Esophagus squamous epithelium (tissue), 4 donors: Measurements from ENCODE around the gene TMEM108.

Experiments
- POLR2A ChIP-seq, 4 donors: fragments of 450-650 bp; IDR thresholded peaks; one replicate each; pipeline ENCODE4 v1.6.1; 2017; ENCODE audit warnings: antibody characterized with exemption in 4 of 4, mild to moderate bottlenecking in 4 of 4, moderate library complexity in 3 of 4
- TF ChIP-seq, protein P1 (sequence below), 6 experiments: fragments of 450-650 bp in 4 of 6; fragments of 200-600 bp in 2 of 6; sonication (generic) in 2 of 6; IDR thresholded peaks; one replicate each; pipeline ENCODE4 v1.5.1; 2016 to 2019; ENCODE audit warnings: antibody characterized with exemption in 6 of 6, mild to moderate bottlenecking in 4 of 6, moderate library complexity in 4 of 6

DNA sequence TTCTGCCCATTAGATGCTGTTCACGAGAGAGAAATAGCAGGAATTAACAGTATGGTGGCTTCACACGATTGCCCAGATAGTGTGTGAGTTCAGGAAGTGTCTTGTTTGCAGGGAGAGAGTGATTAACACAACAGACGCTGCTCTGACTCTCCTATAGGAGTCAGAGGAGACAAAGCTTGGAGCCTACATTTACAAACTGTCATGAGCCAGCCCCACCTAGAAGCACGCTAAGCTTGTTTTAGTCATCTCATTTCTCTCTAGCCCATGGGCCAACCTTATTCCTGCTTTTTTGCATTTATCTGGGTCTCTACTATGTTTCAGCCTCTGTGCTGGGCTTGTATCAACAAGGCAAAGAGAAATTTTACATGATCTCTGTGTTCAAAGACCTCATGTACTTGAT, 233.3 kb downstream of the TMEM108 start:
- no peak for TF ChIP-seq POLR2A (IDR thresholded peaks at IDR 0.05)
- TF ChIP-seq, protein P1, sequence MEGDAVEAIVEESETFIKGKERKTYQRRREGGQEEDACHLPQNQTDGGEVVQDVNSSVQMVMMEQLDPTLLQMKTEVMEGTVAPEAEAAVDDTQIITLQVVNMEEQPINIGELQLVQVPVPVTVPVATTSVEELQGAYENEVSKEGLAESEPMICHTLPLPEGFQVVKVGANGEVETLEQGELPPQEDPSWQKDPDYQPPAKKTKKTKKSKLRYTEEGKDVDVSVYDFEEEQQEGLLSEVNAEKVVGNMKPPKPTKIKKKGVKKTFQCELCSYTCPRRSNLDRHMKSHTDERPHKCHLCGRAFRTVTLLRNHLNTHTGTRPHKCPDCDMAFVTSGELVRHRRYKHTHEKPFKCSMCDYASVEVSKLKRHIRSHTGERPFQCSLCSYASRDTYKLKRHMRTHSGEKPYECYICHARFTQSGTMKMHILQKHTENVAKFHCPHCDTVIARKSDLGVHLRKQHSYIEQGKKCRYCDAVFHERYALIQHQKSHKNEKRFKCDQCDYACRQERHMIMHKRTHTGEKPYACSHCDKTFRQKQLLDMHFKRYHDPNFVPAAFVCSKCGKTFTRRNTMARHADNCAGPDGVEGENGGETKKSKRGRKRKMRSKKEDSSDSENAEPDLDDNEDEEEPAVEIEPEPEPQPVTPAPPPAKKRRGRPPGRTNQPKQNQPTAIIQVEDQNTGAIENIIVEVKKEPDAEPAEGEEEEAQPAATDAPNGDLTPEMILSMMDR (IDR thresholded peaks at IDR 0.05), result no peak
